ENCODE measurements around the gene FAM219A. TPM values are rescaled to one million over a fixed set of nuclear protein-coding genes. Genes with fewer than 3 reads are reported as not detected.

FAM219A gene
- total RNA-seq, 2 donors from 2014 or later, result 6.5 to 6.6 TPM

DNA sequence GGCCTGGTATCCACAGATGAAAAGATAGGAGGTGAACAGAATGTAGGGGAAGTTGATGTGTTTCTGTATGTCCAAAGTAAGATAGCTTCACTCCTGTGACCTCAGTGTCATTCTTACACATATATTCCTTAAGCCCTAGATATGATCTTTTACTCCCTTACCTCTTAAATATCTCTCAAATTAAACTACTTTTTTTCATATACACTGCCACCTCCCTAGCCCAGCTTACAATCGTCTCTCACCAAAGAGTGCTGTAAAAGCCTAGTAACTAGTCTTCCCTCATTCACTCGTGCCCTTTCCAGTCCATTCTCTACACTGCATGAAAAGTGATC lies 5.5 kb upstream of the FAM219A start:
- Histone ChIP-seq H3K27me3 (no peaks in the 10 kb centered on the region), H3K9me3 (no peaks in the 10 kb centered on the region), H3K4me3 (no peak overlapping the region), H3K36me3 (replicated peaks in 1 of 2; ENCODE audit: insufficient read depth in 1 of 2, low read depth in 2 of 2) (no peaks in the 10 kb centered on the region), H3K27ac (no peak overlapping the region), H3K4me1 (peaks cover 3% of the 10 kb centered on the region)
- DNase-seq (no peak), ATAC-seq (no peak)
- 68 to 77% methylated on average over 2 of the region's 2 CpGs for WGBS, 2 donors
- intact Hi-C loops (cut with DNase I), result no loop called here
- no peak for TF ChIP-seq POLR2A (IDR thresholded peaks at IDR 0.05)
- TF ChIP-seq, protein P1, sequence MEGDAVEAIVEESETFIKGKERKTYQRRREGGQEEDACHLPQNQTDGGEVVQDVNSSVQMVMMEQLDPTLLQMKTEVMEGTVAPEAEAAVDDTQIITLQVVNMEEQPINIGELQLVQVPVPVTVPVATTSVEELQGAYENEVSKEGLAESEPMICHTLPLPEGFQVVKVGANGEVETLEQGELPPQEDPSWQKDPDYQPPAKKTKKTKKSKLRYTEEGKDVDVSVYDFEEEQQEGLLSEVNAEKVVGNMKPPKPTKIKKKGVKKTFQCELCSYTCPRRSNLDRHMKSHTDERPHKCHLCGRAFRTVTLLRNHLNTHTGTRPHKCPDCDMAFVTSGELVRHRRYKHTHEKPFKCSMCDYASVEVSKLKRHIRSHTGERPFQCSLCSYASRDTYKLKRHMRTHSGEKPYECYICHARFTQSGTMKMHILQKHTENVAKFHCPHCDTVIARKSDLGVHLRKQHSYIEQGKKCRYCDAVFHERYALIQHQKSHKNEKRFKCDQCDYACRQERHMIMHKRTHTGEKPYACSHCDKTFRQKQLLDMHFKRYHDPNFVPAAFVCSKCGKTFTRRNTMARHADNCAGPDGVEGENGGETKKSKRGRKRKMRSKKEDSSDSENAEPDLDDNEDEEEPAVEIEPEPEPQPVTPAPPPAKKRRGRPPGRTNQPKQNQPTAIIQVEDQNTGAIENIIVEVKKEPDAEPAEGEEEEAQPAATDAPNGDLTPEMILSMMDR (IDR thresholded peaks at IDR 0.05), result no peak

DNA sequence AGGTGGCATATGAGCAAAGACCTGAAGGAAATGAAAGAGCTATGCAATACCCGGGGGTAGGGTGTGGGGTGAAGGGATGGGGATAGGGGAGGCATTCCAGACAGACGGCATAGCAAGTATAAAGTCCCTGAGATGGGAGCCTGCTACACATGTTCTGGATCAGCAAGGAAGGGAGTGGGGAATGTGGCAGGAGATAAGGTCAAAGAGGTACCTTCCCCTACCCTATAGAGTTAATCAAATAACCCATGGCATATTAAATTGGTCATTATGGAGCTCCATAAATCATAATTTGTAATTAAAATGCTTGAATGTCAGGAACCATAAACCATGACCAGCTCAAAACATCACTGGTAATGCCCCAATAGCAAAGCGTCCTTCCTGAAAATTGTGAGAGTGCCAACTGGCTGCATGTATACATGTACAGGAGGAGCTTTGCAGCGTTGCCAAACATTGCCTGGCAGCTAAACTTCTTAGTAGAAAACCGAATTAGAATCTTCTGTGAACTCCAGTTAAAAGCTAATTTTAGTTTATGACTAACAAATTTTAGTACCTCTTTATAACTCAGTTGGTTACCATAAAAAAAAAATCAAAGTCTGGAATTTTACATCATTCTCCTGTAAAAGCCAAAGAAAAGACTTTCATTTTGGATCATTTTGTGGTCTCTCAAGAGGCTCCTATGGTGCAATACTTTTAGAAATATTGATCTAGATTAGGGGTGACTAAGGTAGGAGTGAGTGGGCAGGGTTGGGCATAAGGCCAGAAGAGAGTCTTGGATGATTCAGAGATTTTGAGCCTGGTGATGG lies 4.9 kb upstream of the FAM219A start:
- 34 to 37% methylated on average over 5 of the region's 5 CpGs for WGBS, 2 donors
- Histone ChIP-seq H3K4me3 (no peak overlapping the region), H3K27ac (no peak overlapping the region), H3K4me1 (peaks cover 5% of the 10 kb centered on the region), H3K36me3 (replicated peaks in 1 of 2; ENCODE audit: insufficient read depth in 1 of 2, low read depth in 2 of 2) (no peaks in the 10 kb centered on the region), H3K9me3 (no peaks in the 10 kb centered on the region), H3K27me3 (no peaks in the 10 kb centered on the region)
- ATAC-seq, result no peak
- intact Hi-C loops (cut with DNase I), result no loop called here
- DNase-seq, result no peak
- TF ChIP-seq, protein P1 (IDR thresholded peaks at IDR 0.05), result no peak
- TF ChIP-seq POLR2A (IDR thresholded peaks at IDR 0.05), result no peak

DNA sequence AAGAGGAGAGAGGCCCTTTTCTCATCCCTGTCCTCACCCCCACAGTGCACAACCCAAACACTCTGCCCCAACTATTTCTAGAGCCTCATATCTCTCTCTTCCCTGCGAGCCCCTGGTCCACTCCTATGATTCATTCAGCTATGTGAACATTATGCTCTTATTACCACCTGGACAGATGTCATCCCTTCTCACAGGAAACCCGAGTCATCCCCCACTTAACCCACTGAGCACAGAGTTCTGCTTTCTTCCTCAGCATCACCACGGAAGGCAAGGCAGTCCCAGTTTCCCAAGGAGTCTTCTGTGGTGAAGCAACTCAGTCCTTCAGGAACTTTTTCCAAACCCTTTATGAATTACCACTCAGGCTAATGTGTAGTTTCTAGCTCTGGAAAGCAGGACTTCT lies 1.6 kb upstream of the FAM219A start:
- peaks cover 20% of the 10 kb centered on the region for H3K4me1 ChIP-seq
- H3K36me3 ChIP-seq (replicated peaks in 1 of 2; ENCODE audit: insufficient read depth in 1 of 2, low read depth in 2 of 2), result no peaks in the 10 kb centered on the region
- TF ChIP-seq, protein P1 (IDR thresholded peaks at IDR 0.05), result no peak
- TF ChIP-seq POLR2A (IDR thresholded peaks at IDR 0.05), result no peak
- no peak overlapping the region for H3K27ac ChIP-seq
- no peak for ATAC-seq
- no peak for DNase-seq
- H3K9me3 ChIP-seq, result no peaks in the 10 kb centered on the region
- H3K27me3 ChIP-seq, result no peaks in the 10 kb centered on the region
- no peak overlapping the region for H3K4me3 ChIP-seq
- intact Hi-C loops (cut with DNase I), result no loop called here
- WGBS, 2 donors, result 44 to 60% methylated on average over 3 of the region's 3 CpGs

DNA sequence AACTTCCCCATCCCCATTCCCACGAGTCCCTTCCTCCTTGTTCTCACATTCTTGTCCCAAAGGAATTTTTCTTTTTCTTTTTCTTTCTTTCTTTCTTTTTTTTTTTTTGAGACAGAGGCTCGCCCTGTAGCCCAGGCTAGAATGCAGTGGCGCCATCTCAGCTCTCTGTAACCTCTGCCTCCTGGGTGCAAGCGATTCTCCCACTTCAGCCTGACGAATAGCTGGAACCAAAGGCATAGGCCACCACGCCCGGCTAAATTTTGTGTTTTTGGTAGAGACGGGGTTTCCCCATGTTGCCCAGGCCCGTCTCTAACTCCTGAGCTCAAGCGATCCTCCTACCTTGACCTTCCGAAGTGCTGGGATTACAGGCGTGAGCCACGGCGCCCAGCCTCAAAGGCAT lies 986 bp upstream of the FAM219A start:
- DNase-seq (no peak), ATAC-seq (no peak)
- Histone ChIP-seq H3K4me1 (peaks cover 20% of the 10 kb centered on the region), H3K4me3 (no peak overlapping the region), H3K9me3 (no peaks in the 10 kb centered on the region), H3K36me3 (replicated peaks in 1 of 2; ENCODE audit: insufficient read depth in 1 of 2, low read depth in 2 of 2) (no peaks in the 10 kb centered on the region), H3K27ac (no peak overlapping the region), H3K27me3 (no peaks in the 10 kb centered on the region)
- intact Hi-C loops (cut with DNase I), result no loop called here
- WGBS, 2 donors, result 72 to 75% methylated on average over 14 of the region's 14 CpGs
- TF ChIP-seq POLR2A (IDR thresholded peaks at IDR 0.05), result no peak
- TF ChIP-seq, protein P1 (IDR thresholded peaks at IDR 0.05), result no peak

DNA sequence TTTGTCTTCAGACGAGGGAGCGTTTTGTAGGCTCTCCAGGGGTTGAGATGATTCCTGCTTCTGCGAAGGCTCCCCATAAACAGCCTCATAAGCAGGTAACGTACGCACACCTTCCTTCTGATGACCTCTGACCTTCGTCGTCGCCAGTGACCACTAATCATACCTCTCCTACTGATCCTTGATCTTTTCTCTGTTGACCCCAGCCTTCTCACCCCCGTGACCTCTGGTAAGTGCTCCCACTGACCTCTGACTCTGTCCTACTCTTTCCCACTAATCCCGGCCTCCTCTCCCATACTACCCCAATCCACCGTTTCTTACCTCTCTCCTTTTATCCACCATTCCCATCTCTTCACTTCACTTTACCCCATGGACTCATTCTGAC lies 580 bp upstream of the FAM219A start:
- no peak overlapping the region for H3K27ac ChIP-seq
- intact Hi-C loops (cut with DNase I), result no loop called here

More for the DNA sequence above, 580 bp upstream of the FAM219A start:
- Histone ChIP-seq H3K27me3 (no peaks in the 10 kb centered on the region), H3K4me3 (no peak overlapping the region), H3K9me3 (no peaks in the 10 kb centered on the region), H3K36me3 (replicated peaks in 1 of 2; ENCODE audit: insufficient read depth in 1 of 2, low read depth in 2 of 2) (no peaks in the 10 kb centered on the region), H3K4me1 (peaks cover 20% of the 10 kb centered on the region)
- no peak for TF ChIP-seq POLR2A (IDR thresholded peaks at IDR 0.05)
- TF ChIP-seq, protein P1 (IDR thresholded peaks at IDR 0.05), result no peak
- 12 to 18% methylated on average over 11 of the region's 11 CpGs for WGBS, 2 donors
- no peak for ATAC-seq
- DNase-seq, result no peak
